Activated naive CD8-positive, alpha-beta T cell treated with anti-CD3 and anti-CD28 coated beads, Interleukin-2, amount 50 U/mL, for 24 hours (primary cell): ENCODE measurements around the gene ECHS1.
"Not testable (repeated sequence)": the region's sequence is repeated elsewhere in the genome, so short reads cannot be mapped to it uniquely, and the experiment has no call there.

Experiments used
- ATAC-seq: fragments of 150-1000 bp; cut with Tn5 transposase; one replicate; pipeline ENCODE4 v1.10.0; 2021
- DNase-seq: peaks from one replicate; pipeline ENCODE4 v3.0.0; 2021
- H3K27ac Mint-ChIP-seq: one replicate; pipeline ENCODE4 v1.8.0; 2021; ENCODE audit warnings: mild to moderate bottlenecking, mixed read lengths
- H3K27me3 Mint-ChIP-seq: one replicate; pipeline ENCODE4 v1.8.0; 2021; ENCODE audit warnings: mixed read lengths
- H3K36me3 Mint-ChIP-seq: one replicate; pipeline ENCODE4 v1.8.0; 2021; ENCODE audit warnings: low read depth, mixed read lengths
- H3K4me1 Mint-ChIP-seq: one replicate; pipeline ENCODE4 v1.8.0; 2021; ENCODE audit warnings: mixed read lengths
- H3K4me3 Mint-ChIP-seq: one replicate; pipeline ENCODE4 v1.8.0; 2021; ENCODE audit warnings: mild to moderate bottlenecking, moderate library complexity, mixed read lengths
- H3K9me3 Mint-ChIP-seq: one replicate; pipeline ENCODE4 v1.8.0; 2021; ENCODE audit warnings: mixed read lengths

The ECHS1 gene

GRCh38 chr10:133391249-133391635, 18.1 kb upstream of the ECHS1 start:
- no peaks in the 10 kb centered on the region for H3K9me3 Mint-ChIP-seq
- peaks cover 11% of the 10 kb centered on the region for H3K36me3 Mint-ChIP-seq
- DNase-seq (no peak), ATAC-seq (no peak)
- H3K27ac Mint-ChIP-seq = peak overlapping the region; percentile 95
- H3K4me3 Mint-ChIP-seq = peak overlapping the region; percentile 50
- peaks cover 60% of the 10 kb centered on the region for H3K4me1 Mint-ChIP-seq
- no peaks in the 10 kb centered on the region for H3K27me3 Mint-ChIP-seq

GRCh38 chr10:133390597-133391248, 17.6 kb upstream of the ECHS1 start:
- peak; percentile 15 for ATAC-seq
- peaks cover 58% of the 10 kb centered on the region for H3K4me1 Mint-ChIP-seq
- H3K4me3 Mint-ChIP-seq = peak overlapping the region; percentile 81
- H3K27ac Mint-ChIP-seq = peak overlapping the region; percentile 95
- no peaks in the 10 kb centered on the region for H3K27me3 Mint-ChIP-seq
- H3K36me3 Mint-ChIP-seq = peaks cover 8% of the 10 kb centered on the region
- no peak for DNase-seq
- H3K9me3 Mint-ChIP-seq = no peaks in the 10 kb centered on the region

DNA sequence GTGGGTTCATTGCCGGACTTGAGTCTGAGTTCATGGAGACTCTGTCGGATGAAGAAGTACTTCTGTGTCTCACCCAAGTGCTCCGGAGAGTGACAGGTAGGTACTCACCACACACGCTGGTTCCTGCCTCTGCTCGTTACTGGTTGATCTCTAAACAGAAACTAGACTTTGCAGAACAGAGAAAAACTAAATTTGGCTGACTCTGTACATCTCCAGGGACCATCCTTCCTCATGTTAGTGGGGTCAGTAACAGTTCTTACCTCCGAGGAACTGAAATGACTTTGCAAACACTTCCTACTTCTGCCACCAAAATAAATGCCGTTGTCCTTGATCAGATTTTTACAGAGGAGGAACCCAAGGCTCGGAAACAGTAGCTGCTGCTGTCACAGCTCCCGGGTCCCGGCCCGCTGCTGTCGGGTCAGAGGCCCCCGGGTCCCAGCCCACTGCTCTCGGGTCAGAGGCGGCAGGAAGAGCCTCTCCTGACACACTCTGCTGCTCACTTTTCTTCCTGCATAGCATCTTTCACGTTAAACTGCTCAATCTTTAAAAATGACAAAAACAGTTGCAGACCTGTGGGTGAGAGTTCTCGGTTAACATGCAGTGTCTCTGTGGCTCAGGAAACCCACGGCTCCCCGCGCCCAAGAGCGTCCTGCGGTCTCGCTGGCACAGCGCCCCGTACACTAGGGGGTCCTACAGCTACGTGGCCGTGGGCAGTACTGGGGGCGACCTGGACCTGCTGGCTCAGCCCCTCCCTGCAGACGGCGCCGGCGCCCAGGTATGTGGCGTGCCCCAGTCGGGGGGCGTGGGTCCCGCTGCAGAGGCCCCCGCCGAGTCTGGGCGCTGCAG, 16.0 kb upstream of the ECHS1 start:
- no peaks in the 10 kb centered on the region for H3K27me3 Mint-ChIP-seq
- H3K9me3 Mint-ChIP-seq = no peaks in the 10 kb centered on the region
- H3K4me3 Mint-ChIP-seq = peak overlapping the region; percentile 81
- no peaks in the 10 kb centered on the region for H3K36me3 Mint-ChIP-seq
- H3K4me1 Mint-ChIP-seq = peaks cover 48% of the 10 kb centered on the region
- peak; percentile 18 for ATAC-seq
- DNase-seq = peak; percentile 44
- H3K27ac Mint-ChIP-seq = peak overlapping the region; percentile 93

GRCh38 chr10:133388236-133388972, 15.2 kb upstream of the ECHS1 start:
- ATAC-seq (no peak), DNase-seq (peak; percentile 2)
- H3K27ac Mint-ChIP-seq = peak overlapping the region; percentile 93
- no peaks in the 10 kb centered on the region for H3K9me3 Mint-ChIP-seq
- peak overlapping the region; percentile 81 for H3K4me3 Mint-ChIP-seq
- peaks cover 45% of the 10 kb centered on the region for H3K4me1 Mint-ChIP-seq
- no peaks in the 10 kb centered on the region for H3K36me3 Mint-ChIP-seq
- H3K27me3 Mint-ChIP-seq = no peaks in the 10 kb centered on the region

DNA sequence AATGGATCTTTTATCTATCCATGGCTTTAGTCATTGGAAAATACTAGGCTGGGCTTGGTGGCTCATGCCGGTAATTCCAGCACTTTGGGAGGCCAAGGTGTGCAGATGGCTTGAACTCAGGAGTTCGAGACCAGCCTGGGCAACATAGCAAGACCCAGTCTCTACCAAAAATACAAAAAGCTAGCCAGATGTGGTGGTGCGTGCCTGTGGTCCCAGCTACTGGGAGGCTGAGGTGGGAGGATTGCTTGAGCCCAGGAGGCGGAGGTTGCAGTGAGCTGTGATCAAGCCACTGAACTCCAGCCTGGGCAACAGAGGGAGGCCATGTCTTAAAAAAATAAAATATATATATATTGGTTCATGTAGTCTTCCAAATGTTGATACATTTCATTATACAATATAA, 13.8 kb upstream of the ECHS1 start:
- H3K27ac Mint-ChIP-seq, H3K9me3 Mint-ChIP-seq, DNase-seq, ATAC-seq, H3K4me3 Mint-ChIP-seq, H3K36me3 Mint-ChIP-seq, H3K27me3 Mint-ChIP-seq: not testable (repeated sequence)
- H3K4me1 Mint-ChIP-seq = peaks cover 37% of the 10 kb centered on the region

GRCh38 chr10:133385214-133385613, 12.1 kb upstream of the ECHS1 start:
- no peak overlapping the region for H3K4me3 Mint-ChIP-seq
- peaks cover 23% of the 10 kb centered on the region for H3K4me1 Mint-ChIP-seq
- no peak overlapping the region for H3K27ac Mint-ChIP-seq
- no peaks in the 10 kb centered on the region for H3K27me3 Mint-ChIP-seq
- no peak for ATAC-seq
- DNase-seq = no peak
- H3K9me3 Mint-ChIP-seq = no peaks in the 10 kb centered on the region
- H3K36me3 Mint-ChIP-seq = peaks cover 2% of the 10 kb centered on the region

GRCh38 chr10:133384071-133384470, 10.9 kb upstream of the ECHS1 start:
- DNase-seq (no peak), ATAC-seq (no peak)
- H3K27me3 Mint-ChIP-seq = no peaks in the 10 kb centered on the region
- peaks cover 15% of the 10 kb centered on the region for H3K4me1 Mint-ChIP-seq
- no peaks in the 10 kb centered on the region for H3K9me3 Mint-ChIP-seq
- H3K4me3 Mint-ChIP-seq = no peak overlapping the region
- H3K36me3 Mint-ChIP-seq = peaks cover 2% of the 10 kb centered on the region
- H3K27ac Mint-ChIP-seq = no peak overlapping the region

- peaks cover 10% of the 10 kb centered on the region for H3K4me1 Mint-ChIP-seq
- no peaks in the 10 kb centered on the region for H3K9me3 Mint-ChIP-seq
- no peaks in the 10 kb centered on the region for H3K27me3 Mint-ChIP-seq
- DNase-seq (no peak), ATAC-seq (no peak)
- H3K27ac Mint-ChIP-seq = no peak overlapping the region
- no peak overlapping the region for H3K4me3 Mint-ChIP-seq
- peaks cover 2% of the 10 kb centered on the region for H3K36me3 Mint-ChIP-seq
Observed at GRCh38 chr10:133383551-133383950, 10.4 kb upstream of the ECHS1 start.

GRCh38 chr10:133381036-133381435, 7.9 kb upstream of the ECHS1 start:
- no peak overlapping the region for H3K27ac Mint-ChIP-seq

GRCh38 chr10:133379801-133380666, 6.9 kb upstream of the ECHS1 start:
- no peaks in the 10 kb centered on the region for H3K9me3 Mint-ChIP-seq
- peaks cover 2% of the 10 kb centered on the region for H3K36me3 Mint-ChIP-seq
- peak overlapping the region; percentile 61 for H3K4me3 Mint-ChIP-seq
- H3K4me1 Mint-ChIP-seq = peaks cover 3% of the 10 kb centered on the region
- no peaks in the 10 kb centered on the region for H3K27me3 Mint-ChIP-seq
- no peak overlapping the region for H3K27ac Mint-ChIP-seq
- no peak for DNase-seq
- no peak for ATAC-seq

More at GRCh38 chr10:133381036-133381435, 7.9 kb upstream of the ECHS1 start:
- ATAC-seq = no peak
- Mint-ChIP-seq H3K4me3 (no peak overlapping the region), H3K9me3 (no peaks in the 10 kb centered on the region), H3K4me1 (peaks cover 3% of the 10 kb centered on the region), H3K36me3 (peaks cover 2% of the 10 kb centered on the region), H3K27me3 (no peaks in the 10 kb centered on the region)
- DNase-seq = no peak

DNA sequence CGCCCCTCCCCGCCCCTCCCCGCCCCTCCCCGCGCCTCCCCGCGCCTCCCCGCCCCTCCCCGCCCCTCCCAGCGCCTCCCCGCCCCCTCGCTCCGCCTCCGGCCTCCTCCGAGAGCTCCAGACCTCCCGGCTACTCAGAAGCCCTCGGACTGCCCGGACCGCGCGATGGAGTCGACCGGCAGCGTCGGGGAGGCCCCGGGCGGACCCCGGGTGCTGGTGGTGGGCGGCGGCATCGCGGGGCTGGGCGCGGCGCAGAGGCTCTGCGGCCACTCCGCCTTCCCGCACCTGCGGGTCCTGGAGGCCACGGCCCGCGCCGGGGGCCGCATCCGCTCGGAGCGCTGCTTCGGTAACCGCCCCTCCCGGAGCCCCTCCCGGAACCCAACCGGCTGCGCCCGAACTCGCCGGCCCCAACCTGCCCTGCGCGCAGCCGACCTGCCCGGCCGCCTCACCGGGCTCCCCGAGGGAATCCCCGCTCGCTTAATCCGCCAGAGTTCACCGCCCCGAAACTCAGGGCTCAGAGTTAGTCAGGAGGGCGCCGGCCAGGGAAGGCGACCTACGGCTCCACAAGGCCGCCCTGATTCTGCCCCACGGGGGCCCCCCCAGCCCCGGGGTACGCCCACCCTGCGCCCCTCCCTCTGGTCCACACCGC, 6.1 kb upstream of the ECHS1 start, which contains the start of gene PAOX:
PAOX (plus strand) TSS at position 111 of the 649 bp plus-strand sequence; CDS start at position 166, 55 bp downstream.
- DNase-seq (peak; percentile 70), ATAC-seq (peak; percentile 78)
- H3K36me3 Mint-ChIP-seq = peaks cover 2% of the 10 kb centered on the region
- no peaks in the 10 kb centered on the region for H3K27me3 Mint-ChIP-seq
- H3K27ac Mint-ChIP-seq = no peak within 1 kb of the TSS
- peak within 1 kb of the TSS; percentile 73 for H3K4me3 Mint-ChIP-seq
- no peaks in the 10 kb centered on the region for H3K9me3 Mint-ChIP-seq
- peaks cover 8% of the 10 kb centered on the region for H3K4me1 Mint-ChIP-seq

DNA sequence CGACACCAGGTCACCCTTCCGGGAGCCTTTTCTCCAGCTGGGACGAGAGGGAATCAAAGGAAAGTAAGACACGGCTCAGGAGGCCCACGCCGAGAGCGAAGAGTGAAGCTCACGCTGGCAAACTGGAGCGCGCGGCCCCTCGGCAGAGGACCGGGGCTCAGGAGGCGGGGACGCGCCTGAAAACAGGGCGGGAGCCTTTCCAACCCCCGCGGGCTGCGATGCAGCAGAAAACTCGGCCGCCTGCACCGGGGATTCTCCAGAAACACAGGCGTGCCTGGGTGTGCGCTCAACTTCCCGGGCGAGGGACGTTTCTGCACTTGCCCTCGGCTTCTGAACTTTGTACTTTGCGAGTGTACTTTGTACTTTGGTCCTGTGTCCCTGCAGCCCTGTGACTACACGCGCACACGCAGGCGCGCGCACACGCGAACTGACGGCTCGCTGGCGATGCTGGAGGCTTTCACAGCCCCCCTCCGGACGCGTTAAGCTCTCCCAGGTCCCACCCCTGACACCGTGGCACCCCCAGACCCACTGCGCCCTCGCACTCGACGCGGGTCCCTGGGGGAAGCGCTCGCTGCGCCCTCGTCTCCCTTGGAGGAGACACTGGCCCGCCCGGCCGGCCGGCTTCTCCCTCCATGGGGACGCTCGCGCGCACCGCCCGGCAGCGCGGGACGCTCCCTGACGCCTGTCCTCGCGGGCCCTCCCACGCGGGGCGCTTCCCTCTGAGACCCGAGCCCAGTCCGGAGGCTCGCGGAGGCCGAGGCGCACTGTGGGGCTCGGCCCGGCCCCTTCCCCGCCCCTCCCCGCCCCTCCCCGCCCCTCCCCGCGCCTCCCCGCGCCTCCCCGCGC, 5.3 kb upstream of the ECHS1 start:
- Mint-ChIP-seq H3K4me1 (peaks cover 12% of the 10 kb centered on the region), H3K4me3 (peak overlapping the region; percentile 73), H3K27me3 (peaks cover 1% of the 10 kb centered on the region), H3K9me3 (no peaks in the 10 kb centered on the region), H3K27ac (no peak overlapping the region), H3K36me3 (peaks cover 2% of the 10 kb centered on the region)
- DNase-seq (peak; percentile 65), ATAC-seq (peak; percentile 34)

GRCh38 chr10:133377818-133378250, 4.7 kb upstream of the ECHS1 start:
- no peak overlapping the region for H3K27ac Mint-ChIP-seq
- H3K4me1 Mint-ChIP-seq = peaks cover 12% of the 10 kb centered on the region
- DNase-seq (no peak), ATAC-seq (no peak)
- H3K36me3 Mint-ChIP-seq = peaks cover 2% of the 10 kb centered on the region
- H3K9me3 Mint-ChIP-seq = no peaks in the 10 kb centered on the region
- peaks cover 1% of the 10 kb centered on the region for H3K27me3 Mint-ChIP-seq
- H3K4me3 Mint-ChIP-seq = peak overlapping the region; percentile 73
